Left ventricle myocardium inferior (tissue), 1 donor: ENCODE data around the gene RAB24. TPM values are rescaled to one million over a fixed set of nuclear protein-coding genes. Genes with fewer than 3 reads are reported as not detected.

Experiments used
- DNase-seq: peaks from one replicate; pipeline ENCODE4 v3.0.0-alpha.2; 2020
- H3K27ac ChIP-seq: fragments of 200-600 bp; replicated peaks from 2 replicates; pipeline ENCODE4 v1.8.0; 2021
- H3K27me3 ChIP-seq: fragments of 200-600 bp; 2 replicates; pipeline ENCODE4 v1.8.0; 2021; ENCODE audit warnings: low read depth
- H3K36me3 ChIP-seq: fragments of 200-600 bp; 2 replicates; pipeline ENCODE4 v1.8.0; 2021
- H3K4me1 ChIP-seq: fragments of 200-600 bp; 2 replicates; pipeline ENCODE4 v1.8.0; 2021
- H3K4me3 ChIP-seq: fragments of 200-600 bp; 2 replicates; pipeline ENCODE4 v1.8.0; 2021; ENCODE audit warnings: mild to moderate bottlenecking, moderate library complexity
- H3K9me3 ChIP-seq: fragments of 200-600 bp; replicated peaks from 2 replicates; pipeline ENCODE4 v1.8.0; 2021
- CTCF ChIP-seq: fragments of 200-600 bp; IDR thresholded peaks from 2 replicates; pipeline ENCODE4 v1.8.0; 2021; ENCODE audit warnings: antibody characterized with exemption, mild to moderate bottlenecking, borderline replicate concordance
- intact Hi-C: fragments of 100-400 bp; cut with micrococcal nuclease; formaldehyde crosslinking; loops from one replicate; pipeline ENCODE4 v1.11.0; 2022
- total RNA-seq: library from RNA; stranded (reverse); fragmentation: NEBNext Ultra II Directional; extraction: Animal tissue kit (Norgen Biotek cat#: 25700); gene quantifications from one replicate; pipeline ENCODE4 v1.2.1, GENCODE V29; 2021
- donor health status: DM: no; HTN: yes; CAD: no; lungs with severe emphysema.

RAB24 gene
- total RNA-seq, 1 donor from 2014 or later, result 25.3 TPM

- no peaks in the 10 kb centered on the region for H3K27me3 ChIP-seq
- DNase-seq, result peak; percentile 55
- no peak for TF ChIP-seq CTCF
- intact Hi-C loops, result no loop called here
- peaks cover 35% of the 10 kb centered on the region for H3K4me1 ChIP-seq
- no peaks in the 10 kb centered on the region for H3K9me3 ChIP-seq
- H3K27ac ChIP-seq, result peak overlapping the region; percentile 63
- H3K36me3 ChIP-seq, result peaks cover 89% of the 10 kb centered on the region
- no peak overlapping the region for H3K4me3 ChIP-seq
These were observed 31.5 kb upstream of the RAB24 start for GRCh38 chr5:177334781-177335700.

- Histone ChIP-seq H3K4me1 (peaks cover 32% of the 10 kb centered on the region), H3K36me3 (peaks cover 97% of the 10 kb centered on the region), H3K27me3 (no peaks in the 10 kb centered on the region), H3K4me3 (no peak overlapping the region), H3K9me3 (no peaks in the 10 kb centered on the region), H3K27ac (no peak overlapping the region)
- DNase-seq, result no peak
- TF ChIP-seq CTCF, result no peak
- intact Hi-C loops, result no loop called here
These were observed 30.6 kb upstream of the RAB24 start for GRCh38 chr5:177334155-177334551.

GRCh38 chr5:177333420-177334154, 30.1 kb upstream of the RAB24 start:
- no peak overlapping the region for H3K4me3 ChIP-seq
- TF ChIP-seq CTCF, result no peak
- no peak overlapping the region for H3K27ac ChIP-seq
- peaks cover 96% of the 10 kb centered on the region for H3K36me3 ChIP-seq
- DNase-seq, result no peak
- H3K4me1 ChIP-seq, result peaks cover 31% of the 10 kb centered on the region
- no peaks in the 10 kb centered on the region for H3K9me3 ChIP-seq
- H3K27me3 ChIP-seq, result no peaks in the 10 kb centered on the region
- intact Hi-C loops, result no loop called here

- intact Hi-C loops, result no loop called here
- DNase-seq, result no peak
- H3K4me3 ChIP-seq, result no peak overlapping the region
These were observed 29.4 kb upstream of the RAB24 start for GRCh38 chr5:177332896-177333260.

More at GRCh38 chr5:177332896-177333260, 29.4 kb upstream of the RAB24 start:
- Histone ChIP-seq H3K36me3 (peaks cover 90% of the 10 kb centered on the region), H3K27ac (no peak overlapping the region), H3K9me3 (no peaks in the 10 kb centered on the region), H3K4me1 (peaks cover 34% of the 10 kb centered on the region), H3K27me3 (no peaks in the 10 kb centered on the region)
- no peak for TF ChIP-seq CTCF
